HS-5 (cell line): ENCODE results near the gene PCDH9.
"Not testable (repeated sequence)": the region's sequence is repeated elsewhere in the genome, so short reads cannot be mapped to it uniquely, and the experiment has no call there.

Source experiments
- DNase-seq: peaks from one replicate; pipeline ENCODE4 v3.0.0-alpha.2; 2012; ENCODE audit warnings: low read depth

Gene PCDH9

DNA sequence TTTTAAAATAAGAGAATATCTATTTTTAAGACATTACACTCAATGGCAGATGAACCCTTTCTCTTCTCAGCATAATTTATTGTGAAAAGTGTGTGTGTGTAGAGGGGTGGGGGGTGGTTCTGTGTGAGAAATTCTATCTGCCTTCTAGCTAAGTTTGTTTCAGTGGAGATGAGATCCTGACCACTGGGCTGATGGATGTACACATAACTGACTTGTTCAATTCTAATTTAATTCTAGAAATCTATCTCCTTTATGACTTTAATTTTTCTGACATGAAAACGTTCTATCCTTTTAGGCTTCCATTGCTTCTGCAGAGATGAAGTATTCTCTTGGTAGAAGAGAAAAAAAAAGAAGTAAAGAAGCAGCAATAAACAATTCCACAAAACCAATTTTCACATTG, 891.6 kb downstream of the PCDH9 start:
- DNase-seq = no peak

DNA sequence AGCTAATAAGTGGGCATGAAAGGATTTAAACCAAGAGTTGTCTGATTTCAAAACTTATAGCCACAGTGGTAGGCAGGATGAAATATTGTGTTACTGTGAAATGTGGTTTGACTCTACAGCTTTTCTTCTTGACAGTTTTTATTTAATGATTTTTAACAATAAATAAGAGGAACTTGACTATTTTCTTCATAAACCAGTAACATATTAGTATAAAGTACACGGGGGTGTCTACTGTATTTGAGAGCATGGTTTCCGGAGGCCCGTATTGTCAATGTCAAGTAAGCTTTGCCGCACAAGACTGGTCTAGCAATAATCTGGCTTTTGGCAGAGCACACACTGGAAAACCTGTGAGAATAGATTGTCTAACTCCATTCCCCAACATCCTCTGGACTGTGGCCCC, 894.5 kb downstream of the PCDH9 start:
- DNase-seq = no peak

GRCh38 chr13:66329988-66330451, 900.1 kb downstream of the PCDH9 start:
- no peak for DNase-seq

- DNase-seq = no peak
These were observed 901.7 kb downstream of the PCDH9 start for GRCh38 chr13:66328476-66328875.

GRCh38 chr13:66323745-66324347, 906.3 kb downstream of the PCDH9 start:
- no peak for DNase-seq

DNA sequence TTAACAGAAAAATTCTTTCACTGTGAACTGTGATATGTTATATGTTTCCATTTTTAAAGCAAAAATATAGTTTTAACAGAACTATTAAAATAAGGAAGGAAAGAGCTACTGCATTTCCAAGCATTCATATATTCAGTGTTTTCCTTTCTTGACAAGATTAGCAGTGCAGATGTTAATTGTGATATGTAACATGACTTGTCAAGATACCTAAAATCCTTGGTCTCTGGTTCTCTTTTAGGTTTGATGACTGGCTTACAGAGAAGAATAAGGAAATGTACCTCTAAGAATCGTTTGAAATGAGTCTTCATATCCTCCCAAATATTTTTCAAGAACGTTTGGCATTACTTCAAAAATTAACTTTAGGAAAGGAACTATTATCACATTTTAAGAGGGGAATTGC, 907.2 kb downstream of the PCDH9 start:
- no peak for DNase-seq

DNA sequence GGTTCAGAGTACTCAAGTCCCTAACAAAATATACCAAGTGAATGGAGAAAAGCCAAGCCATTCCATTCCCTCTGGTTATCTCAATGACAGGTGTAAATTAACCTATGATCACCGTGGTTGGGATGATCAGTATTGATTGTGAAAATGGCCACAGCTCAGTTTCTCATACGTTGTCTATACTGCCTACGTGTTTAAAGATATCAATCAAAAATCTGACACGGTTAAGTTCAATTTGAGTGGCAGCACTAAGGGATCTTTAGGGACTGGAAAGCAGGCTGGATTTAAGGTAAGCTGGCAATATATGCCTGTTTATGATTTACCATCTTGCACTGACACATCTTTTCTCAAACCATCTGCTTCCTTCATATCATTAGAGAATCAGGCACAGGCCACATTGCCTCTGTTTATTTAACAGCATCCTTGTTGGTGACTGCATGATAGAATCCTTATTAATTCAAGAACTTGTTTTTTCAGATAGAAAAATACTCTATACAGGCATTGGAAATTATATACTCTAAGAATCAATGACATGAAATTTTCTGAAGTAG, 907.9 kb downstream of the PCDH9 start:
- DNase-seq = no peak

DNA sequence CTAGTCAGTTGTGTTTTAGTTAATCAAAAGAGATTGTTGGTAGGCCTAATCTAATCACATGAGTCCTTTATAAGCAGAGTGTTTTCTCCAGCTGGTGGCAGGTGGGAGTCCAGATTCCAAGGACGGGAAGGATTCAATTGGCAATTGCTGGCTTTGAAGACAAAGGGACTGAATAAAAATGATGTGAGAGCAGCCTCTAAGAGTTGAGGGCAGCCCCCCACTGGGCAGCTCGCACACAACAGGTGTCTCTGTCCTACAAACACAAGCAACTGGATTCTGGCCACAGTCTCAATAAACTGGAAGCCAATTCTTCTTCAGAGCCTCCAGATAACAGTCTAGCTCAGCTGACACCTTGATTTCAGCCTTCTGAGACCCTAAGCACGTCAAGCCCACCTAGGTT, 915.2 kb downstream of the PCDH9 start:
- DNase-seq = no peak

- no peak for DNase-seq
These were observed 916.7 kb downstream of the PCDH9 start for GRCh38 chr13:66313413-66313812.

GRCh38 chr13:66312312-66313087, 917.6 kb downstream of the PCDH9 start:
- DNase-seq = no peak

DNA sequence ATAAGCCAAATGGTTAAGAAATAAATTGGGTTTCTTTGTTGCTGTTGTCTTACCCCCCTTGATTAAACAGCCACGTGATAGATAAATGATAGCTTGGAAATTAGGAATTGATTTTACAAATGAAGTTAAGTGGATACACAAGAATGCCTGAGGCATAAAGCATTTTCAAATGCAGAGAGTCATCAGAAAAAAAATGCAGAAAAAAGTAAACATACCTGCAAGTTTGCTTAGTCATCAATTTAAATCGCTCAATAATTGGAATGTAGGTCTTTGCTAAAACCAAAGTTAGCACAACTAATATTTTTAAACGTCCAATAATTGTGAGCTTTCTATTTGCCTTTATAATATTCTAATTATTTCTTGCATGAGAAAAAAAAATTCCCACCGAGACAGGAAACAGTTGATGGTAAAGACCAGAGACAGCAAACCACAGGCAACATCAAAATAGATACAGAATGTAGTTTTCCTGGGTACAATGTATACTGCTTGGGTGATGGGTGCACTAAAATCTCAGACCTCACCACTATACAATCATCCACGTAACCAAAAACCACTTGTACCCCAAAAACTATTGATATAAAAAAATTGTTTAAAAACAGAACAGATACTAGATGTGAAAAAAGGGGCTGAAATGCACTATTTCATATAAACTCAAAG, 924.0 kb downstream of the PCDH9 start:
- no peak for DNase-seq

GRCh38 chr13:66301482-66301881, 928.7 kb downstream of the PCDH9 start:
- DNase-seq = no peak

GRCh38 chr13:66301006-66301405, 929.1 kb downstream of the PCDH9 start:
- DNase-seq = no peak

- DNase-seq = no peak
These were observed 933.3 kb downstream of the PCDH9 start for GRCh38 chr13:66296875-66297274.

GRCh38 chr13:66296328-66296727, 933.8 kb downstream of the PCDH9 start:
- DNase-seq = no peak

GRCh38 chr13:66286806-66287205, 943.3 kb downstream of the PCDH9 start:
- DNase-seq = not testable (repeated sequence)

GRCh38 chr13:66275416-66275815, 954.7 kb downstream of the PCDH9 start:
- DNase-seq = no peak

GRCh38 chr13:66273011-66273410, 957.1 kb downstream of the PCDH9 start:
- DNase-seq = no peak

- DNase-seq = no peak
These were observed 963.4 kb downstream of the PCDH9 start for GRCh38 chr13:66266761-66267160.

- no peak for DNase-seq
These were observed 963.8 kb downstream of the PCDH9 start for GRCh38 chr13:66266348-66266747.

DNA sequence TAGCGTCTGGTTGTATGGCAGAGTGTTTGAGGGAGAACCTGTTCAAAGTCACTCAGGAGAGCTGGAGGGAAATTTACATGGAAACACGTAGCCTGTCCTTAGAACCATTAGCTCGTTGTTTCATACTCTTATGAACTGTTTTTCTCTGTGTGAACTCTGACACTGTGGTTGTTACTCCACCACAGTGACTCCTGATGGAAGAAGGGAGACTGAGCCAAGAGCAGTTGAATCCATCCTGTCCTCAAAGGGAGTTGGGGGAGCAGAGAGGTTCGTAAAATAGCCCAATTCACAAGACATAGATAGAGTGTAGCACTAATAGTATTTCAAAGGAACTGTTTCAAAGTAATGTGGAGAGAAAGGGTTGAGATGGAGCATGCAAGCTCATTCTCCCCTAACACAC, 964.8 kb downstream of the PCDH9 start:
- no peak for DNase-seq

GRCh38 chr13:66264971-66265370, 965.2 kb downstream of the PCDH9 start:
- DNase-seq = no peak

DNA sequence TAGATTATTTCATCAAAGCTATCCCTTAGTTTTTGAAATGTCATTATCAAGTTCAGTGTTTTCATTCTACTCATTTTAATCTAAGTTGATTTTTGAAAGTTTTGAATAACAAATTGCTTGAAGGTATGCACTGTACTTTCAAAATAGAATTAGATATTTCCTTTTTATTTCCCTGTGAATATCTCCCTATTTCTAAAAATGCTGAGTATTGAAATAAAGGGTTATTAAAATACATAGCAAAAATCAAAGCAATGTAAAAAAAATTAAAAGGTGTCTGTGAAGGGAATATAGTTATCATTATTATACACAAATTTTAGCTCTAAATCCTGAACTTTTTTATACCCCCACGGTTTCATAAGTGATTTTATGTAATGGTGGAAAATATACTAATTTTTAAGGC, 967.8 kb downstream of the PCDH9 start:
- no peak for DNase-seq
